Measurements from ENCODE around the gene PLOD1. TPM values are rescaled to one million over a fixed set of nuclear protein-coding genes. Genes with fewer than 3 reads are reported as not detected.
"Not testable (repeated sequence)": the region's sequence is repeated elsewhere in the genome, so short reads cannot be mapped to it uniquely, and the experiment has no call there.

Gene PLOD1
- polyA plus RNA-seq, 2 of the 4 experiments (the other 2 are of a cell fraction), result 53.8 to 83.9 TPM

GRCh38 chr1:11912482-11913216 is 21.9 kb upstream of the PLOD1 start:
- not testable (repeated sequence) for FAIRE-seq
- WGBS (ENCODE audit: missing lambda C conversion rate), result 89% methylated on average over 18 of the region's 21 CpGs
- POLR2A ChIA-PET, result interaction anchor here (1.2 to 1.4 kb wide), 2 partner anchors 14 kb away, joined by 3 to 6 read pairs; partner anchors contain the start of gene KIAA2013

GRCh38 chr1:11913291-11913690 is 21.2 kb upstream of the PLOD1 start:
- CTCF ChIA-PET, result no interaction called here

More at GRCh38 chr1:11912482-11913216, 21.9 kb upstream of the PLOD1 start:
- not testable (repeated sequence) for H3K4me3 ChIP-seq; H3K4me2 ChIP-seq; H3K9me3 ChIP-seq; DNase-seq (ENCODE audit: low read depth in 1 of 2, low spot score in 1 of 2); H3K4me1 ChIP-seq; H3K27ac ChIP-seq; ATAC-seq
- CTCF ChIA-PET, result interaction anchor here (1.2 kb wide), 1 partner anchor 54 kb away, joined by 3 read pairs; no protein-coding TSS in a partner anchor

GRCh38 chr1:11914024-11914423 is 20.5 kb upstream of the PLOD1 start:
- ATAC-seq, result no peak
- no peak for TF ChIP-seq EP300 (IDR thresholded peaks at IDR 0.05)
- TF ChIP-seq PHF8 (IDR thresholded peaks at IDR 0.05; ENCODE audit: borderline replicate concordance, low read depth), result no peak
- TF ChIP-seq RNF2 (IDR thresholded peaks at IDR 0.05; ENCODE audit: borderline replicate concordance, low read depth), result no peak
- no peak for TF ChIP-seq CHD4 (IDR thresholded peaks at IDR 0.05; ENCODE audit: borderline replicate concordance)
- TF ChIP-seq CBX8 (IDR thresholded peaks at IDR 0.05), result no peak
- TF ChIP-seq EHF (CRISPR knock-in tag; IDR thresholded peaks at IDR 0.05), result no peak
- no peak for TF ChIP-seq POLR2AphosphoS2 (conservative IDR thresholded peaks at IDR 0.05; ENCODE audit: low read length)
- no peak for TF ChIP-seq NR3C1 (IDR thresholded peaks at IDR 0.05)
- FAIRE-seq, result no peak
- WGBS (ENCODE audit: missing lambda C conversion rate), result 64% methylated on average over 1 of the region's 1 CpG
- Histone ChIP-seq H3K4me1 (peaks cover 6% of the 10 kb centered on the region; the same call in 2 of the 3 replicates), H3K9me3 (no peaks in the 10 kb centered on the region), H3K27ac (no peak overlapping the region), H3K4me2 (no peak overlapping the region), H3K4me3 (no peak overlapping the region)
- ChIA-PET CTCF (no interaction called here), POLR2A (interaction anchor here (0.5 to 1.4 kb wide), 3 partner anchors 12 to 702 kb away, joined by 3 to 6 read pairs (median 3); partner anchors contain the start of gene KIAA2013)
- no peak for DNase-seq (ENCODE audit: low read depth in 1 of 2, low spot score in 1 of 2)

More at GRCh38 chr1:11913291-11913690, 21.2 kb upstream of the PLOD1 start:
- WGBS (ENCODE audit: missing lambda C conversion rate), result 52% methylated on average over 11 of the region's 11 CpGs
- Histone ChIP-seq H3K4me3 (no peak overlapping the region), H3K27ac (no peak overlapping the region), H3K9me3 (no peaks in the 10 kb centered on the region), H3K4me1 (no peaks in the 10 kb centered on the region), H3K4me2 (no peak overlapping the region)
- TF ChIP-seq RFX5 (IDR thresholded peaks at IDR 0.05) (no peak), MAX (IDR thresholded peaks at IDR 0.05) (no peak), HDAC2 (IDR thresholded peaks at IDR 0.05) (no peak)
- DNase-seq (ENCODE audit: low read depth in 1 of 2, low spot score in 1 of 2) (no peak), ATAC-seq (no peak), FAIRE-seq (no peak)
- POLR2A ChIA-PET, result interaction anchor here (1.4 kb wide), 1 partner anchor 13 kb away, joined by 6 read pairs; the partner anchor contains the start of gene KIAA2013

GRCh38 chr1:11918799-11919519 is 15.6 kb upstream of the PLOD1 start:
- H3K4me2 ChIP-seq, result peak overlapping the region; percentile 48
- peak overlapping the region; percentile 18 to 69; a peak in 3 of 6 replicates for H3K27ac ChIP-seq
- CTCF ChIA-PET, result interaction anchor here (0.6 kb wide), 1 partner anchor 26 kb away, joined by 3 read pairs; no protein-coding TSS in a partner anchor
- FAIRE-seq (no peak), DNase-seq (ENCODE audit: low read depth in 1 of 2, low spot score in 1 of 2) (peak in 1 of 2 experiments; percentile 37), ATAC-seq (peak; percentile 80 to 85)
- 29% methylated on average over 10 of the region's 14 CpGs for WGBS (ENCODE audit: missing lambda C conversion rate)
- no peak overlapping the region for H3K4me3 ChIP-seq
- peaks cover 13% of the 10 kb centered on the region; the same call in 2 of the 3 replicates for H3K4me1 ChIP-seq
- POLR2A ChIA-PET, result interaction anchor here (4.7 kb wide), 1 partner anchor 10 kb away, joined by 66 read pairs; no protein-coding TSS in a partner anchor
- no peaks in the 10 kb centered on the region for H3K9me3 ChIP-seq
- TF ChIP-seq ZNF302 (CRISPR knock-in tag; IDR thresholded peaks at IDR 0.05) (no peak), FOSL2 (IDR thresholded peaks at IDR 0.05) (no peak), FOSL2 (CRISPR knock-in tag; IDR thresholded peaks at IDR 0.05) (peak; percentile 43)

- TF ChIP-seq HOXB5 (CRISPR knock-in tag; IDR thresholded peaks at IDR 0.05) (no peak), ZC3H11A (IDR thresholded peaks at IDR 0.05) (no peak), RCOR1 (IDR thresholded peaks at IDR 0.05; ENCODE audit: low read depth, low read length) (no peak), KDM1A (IDR thresholded peaks at IDR 0.05; ENCODE audit: low read depth) (no peak), RNF2 (IDR thresholded peaks at IDR 0.05; ENCODE audit: borderline replicate concordance, low read depth) (no peak), BCL3 (IDR thresholded peaks at IDR 0.05) (no peak), CHD2 (IDR thresholded peaks at IDR 0.05; ENCODE audit: low read length, partially characterized antibody) (no peak), EP300 (IDR thresholded peaks at IDR 0.05) (no peak), CHD4 (IDR thresholded peaks at IDR 0.05; ENCODE audit: borderline replicate concordance) (no peak), ZSCAN20 (CRISPR knock-in tag; IDR thresholded peaks at IDR 0.05) (no peak)
- peaks cover 17% of the 10 kb centered on the region; the same call in 2 of the 3 replicates for H3K4me1 ChIP-seq
- H3K27ac ChIP-seq, result no peak overlapping the region; a peak in 1 of 6 replicates
- FAIRE-seq (no peak), DNase-seq (ENCODE audit: low read depth in 1 of 2, low spot score in 1 of 2) (no peak), ATAC-seq (no peak)
- H3K4me2 ChIP-seq, result no peak overlapping the region; the same call in 2 of the 3 replicates
- WGBS (ENCODE audit: missing lambda C conversion rate), result 85% methylated on average over 11 of the region's 11 CpGs
- ChIA-PET POLR2A (interaction anchor here (4.7 kb wide), 1 partner anchor 11 kb away, joined by 66 read pairs; no protein-coding TSS in a partner anchor), CTCF (interaction anchor here (0.6 kb wide), 1 partner anchor 25 kb away, joined by 3 read pairs; no protein-coding TSS in a partner anchor)
- no peaks in the 10 kb centered on the region for H3K9me3 ChIP-seq
- H3K4me3 ChIP-seq, result no peak overlapping the region
Observed at GRCh38 chr1:11919621-11920020, 14.9 kb upstream of the PLOD1 start.

Measured in A549 (cell line).